ENCODE measurements around the gene IGLL1. TPM values are rescaled to one million over a fixed set of nuclear protein-coding genes. Genes with fewer than 3 reads are reported as not detected.

IGLL1 gene
- total RNA-seq, 2 experiments from 2014 or later, result not detected

DNA sequence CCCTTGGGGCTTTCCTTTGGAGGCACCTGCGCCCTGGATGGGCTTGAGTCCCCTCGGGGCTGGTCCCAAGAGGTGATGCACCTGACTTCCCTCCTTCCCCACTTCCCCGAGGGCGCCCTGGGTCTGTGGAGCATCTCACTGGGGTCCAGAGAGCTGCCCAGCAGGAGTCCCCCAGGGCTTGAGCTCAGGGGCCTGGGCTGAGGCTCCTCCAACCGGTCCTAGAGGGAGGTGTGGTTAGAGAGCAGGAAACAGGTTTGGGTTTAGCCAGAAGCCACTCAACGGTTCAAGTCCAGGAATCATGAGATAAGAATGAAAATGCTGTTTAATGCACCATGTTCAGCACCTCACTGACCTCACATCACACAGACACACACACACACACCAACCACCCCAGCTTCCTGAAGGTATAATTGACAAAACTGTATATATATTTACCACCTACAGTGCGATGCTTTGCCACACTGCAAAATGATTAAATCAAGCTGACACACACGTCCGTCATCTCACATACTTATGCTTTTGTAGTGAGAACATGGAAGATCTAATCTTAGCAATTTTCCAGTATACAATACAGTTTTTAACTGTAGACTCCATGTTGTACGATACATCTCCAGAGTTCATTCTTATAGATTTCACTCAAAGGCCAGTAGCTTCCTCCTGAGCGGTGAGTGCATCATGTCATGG, 628 bp upstream of the IGLL1 start:
- POLR2A ChIA-PET, result interaction anchor here (0.6 kb wide), 1 partner anchor 205 kb away, joined by 3 read pairs; no protein-coding TSS in a partner anchor
- Histone ChIP-seq H3K4me1 (ENCODE audit: insufficient read depth, low read length, poor library complexity, severe bottlenecking) (peaks cover 6% of the 10 kb centered on the region), H3K9me2 (ENCODE audit: insufficient read depth, low read length) (no peaks in the 10 kb centered on the region), H4K20me1 (ENCODE audit: insufficient read depth, low read length) (no peaks in the 10 kb centered on the region), H3K4me3 (ENCODE audit: low read depth, low read length, poor library complexity, severe bottlenecking) (no peak overlapping the region), H2AFZ (ENCODE audit: low read length) (no peak overlapping the region), H3K79me2 (ENCODE audit: insufficient read depth, low read depth, low read length) (no peaks in the 10 kb centered on the region), H3K9me3 (ENCODE audit: low read length) (no peaks in the 10 kb centered on the region), H3K27ac (ENCODE audit: low read depth, low read length, poor library complexity, severe bottlenecking) (no peak overlapping the region), H3K4me2 (ENCODE audit: low read length) (no peak overlapping the region), H3K36me3 (ENCODE audit: insufficient read depth, low read length) (no peaks in the 10 kb centered on the region)
- CTCF ChIA-PET (ENCODE audit: unreplicated experiment), result no interaction called here
- BruUV-seq (replicated peaks), result no TSS peak
- DNase-seq (ENCODE audit: low spot score), result no peak
- TF ChIP-seq EZH2phosphoT487 (IDR thresholded peaks at IDR 0.05; ENCODE audit: borderline replicate concordance, low read depth, low read length), result no peak
- TF ChIP-seq, protein P1, sequence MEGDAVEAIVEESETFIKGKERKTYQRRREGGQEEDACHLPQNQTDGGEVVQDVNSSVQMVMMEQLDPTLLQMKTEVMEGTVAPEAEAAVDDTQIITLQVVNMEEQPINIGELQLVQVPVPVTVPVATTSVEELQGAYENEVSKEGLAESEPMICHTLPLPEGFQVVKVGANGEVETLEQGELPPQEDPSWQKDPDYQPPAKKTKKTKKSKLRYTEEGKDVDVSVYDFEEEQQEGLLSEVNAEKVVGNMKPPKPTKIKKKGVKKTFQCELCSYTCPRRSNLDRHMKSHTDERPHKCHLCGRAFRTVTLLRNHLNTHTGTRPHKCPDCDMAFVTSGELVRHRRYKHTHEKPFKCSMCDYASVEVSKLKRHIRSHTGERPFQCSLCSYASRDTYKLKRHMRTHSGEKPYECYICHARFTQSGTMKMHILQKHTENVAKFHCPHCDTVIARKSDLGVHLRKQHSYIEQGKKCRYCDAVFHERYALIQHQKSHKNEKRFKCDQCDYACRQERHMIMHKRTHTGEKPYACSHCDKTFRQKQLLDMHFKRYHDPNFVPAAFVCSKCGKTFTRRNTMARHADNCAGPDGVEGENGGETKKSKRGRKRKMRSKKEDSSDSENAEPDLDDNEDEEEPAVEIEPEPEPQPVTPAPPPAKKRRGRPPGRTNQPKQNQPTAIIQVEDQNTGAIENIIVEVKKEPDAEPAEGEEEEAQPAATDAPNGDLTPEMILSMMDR (conservative IDR thresholded peaks at IDR 0.05; ENCODE audit: low read length), result no peak
- intact Hi-C loops (cut with micrococcal nuclease; ENCODE audit: unreplicated experiment), result no loop called here

DNA sequence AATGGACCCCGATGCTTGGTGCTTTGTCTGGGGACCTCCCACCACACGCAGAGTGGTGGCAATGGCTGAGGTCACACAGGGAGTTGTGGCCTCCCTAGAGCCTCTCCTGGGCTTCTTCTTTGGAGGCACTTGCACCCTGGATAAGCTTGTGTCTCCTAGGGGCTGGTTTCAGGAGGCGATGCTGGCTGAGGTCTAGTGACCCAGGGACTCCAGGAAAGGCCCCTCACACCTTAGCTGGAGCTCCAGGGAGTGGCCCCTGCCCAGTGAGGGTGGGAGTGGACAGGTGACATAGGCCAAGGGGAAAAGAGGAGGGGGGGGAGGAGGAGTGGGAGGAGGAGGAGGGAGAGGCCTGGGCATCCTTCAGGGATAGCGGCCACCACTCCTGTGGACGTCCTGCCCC, 810 bp downstream of the IGLL1 start:
- no peaks in the 10 kb centered on the region for H3K79me2 ChIP-seq (ENCODE audit: insufficient read depth, low read depth, low read length)
- H3K4me3 ChIP-seq (ENCODE audit: low read depth, low read length, poor library complexity, severe bottlenecking), result no peak overlapping the region
- BruUV-seq (replicated peaks), result no TSS peak
- H3K4me2 ChIP-seq (ENCODE audit: low read length), result no peak overlapping the region
- H2AFZ ChIP-seq (ENCODE audit: low read length), result no peak overlapping the region
- CTCF ChIA-PET (ENCODE audit: unreplicated experiment), result no interaction called here
- H3K9me2 ChIP-seq (ENCODE audit: insufficient read depth, low read length), result no peaks in the 10 kb centered on the region
- H3K27ac ChIP-seq (ENCODE audit: low read depth, low read length, poor library complexity, severe bottlenecking), result no peak overlapping the region
- peaks cover 6% of the 10 kb centered on the region for H3K4me1 ChIP-seq (ENCODE audit: insufficient read depth, low read length, poor library complexity, severe bottlenecking)
- POLR2A ChIA-PET, result no interaction called here
- intact Hi-C loops (cut with micrococcal nuclease; ENCODE audit: unreplicated experiment), result no loop called here
- no peaks in the 10 kb centered on the region for H4K20me1 ChIP-seq (ENCODE audit: insufficient read depth, low read length)
- H3K36me3 ChIP-seq (ENCODE audit: insufficient read depth, low read length), result no peaks in the 10 kb centered on the region
- no peaks in the 10 kb centered on the region for H3K9me3 ChIP-seq (ENCODE audit: low read length)
- DNase-seq (ENCODE audit: low spot score), result no peak
- TF ChIP-seq EZH2phosphoT487 (IDR thresholded peaks at IDR 0.05; ENCODE audit: borderline replicate concordance, low read depth, low read length), result no peak
- TF ChIP-seq, protein P1 (conservative IDR thresholded peaks at IDR 0.05; ENCODE audit: low read length), result no peak

DNA sequence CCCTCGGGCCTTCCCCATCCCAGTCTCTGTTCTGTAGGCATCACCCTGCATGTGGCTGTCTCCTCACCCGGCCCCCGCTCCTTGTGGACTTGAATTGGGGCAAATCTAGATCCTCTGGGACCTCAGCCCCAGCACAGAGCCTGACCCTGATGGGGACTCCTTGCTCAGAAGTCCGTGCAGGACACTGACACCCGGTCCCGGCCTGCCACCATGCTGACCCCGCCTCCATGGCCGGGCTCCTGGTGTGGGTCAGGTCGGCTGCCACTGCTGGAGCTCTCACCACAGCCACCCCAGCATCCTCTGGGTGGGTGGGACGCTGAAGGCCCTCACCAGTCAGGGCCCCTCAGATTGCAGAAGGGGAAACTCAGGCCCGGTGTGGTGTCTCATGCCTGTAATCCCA, 1.8 kb downstream of the IGLL1 start:
- no peaks in the 10 kb centered on the region for H3K4me1 ChIP-seq (ENCODE audit: insufficient read depth, low read length, poor library complexity, severe bottlenecking)
- ChIA-PET POLR2A (no interaction called here), CTCF (ENCODE audit: unreplicated experiment) (no interaction called here)
- no peaks in the 10 kb centered on the region for H3K79me2 ChIP-seq (ENCODE audit: insufficient read depth, low read depth, low read length)
- H2AFZ ChIP-seq (ENCODE audit: low read length), result no peak overlapping the region
- intact Hi-C loops (cut with micrococcal nuclease; ENCODE audit: unreplicated experiment), result no loop called here
- TF ChIP-seq, protein P1 (conservative IDR thresholded peaks at IDR 0.05; ENCODE audit: low read length), result no peak
- no peak for TF ChIP-seq EZH2phosphoT487 (IDR thresholded peaks at IDR 0.05; ENCODE audit: borderline replicate concordance, low read depth, low read length)
- H3K36me3 ChIP-seq (ENCODE audit: insufficient read depth, low read length), result no peaks in the 10 kb centered on the region
- no peaks in the 10 kb centered on the region for H3K9me2 ChIP-seq (ENCODE audit: insufficient read depth, low read length)
- no peaks in the 10 kb centered on the region for H4K20me1 ChIP-seq (ENCODE audit: insufficient read depth, low read length)
- H3K4me2 ChIP-seq (ENCODE audit: low read length), result no peak overlapping the region
- BruUV-seq (replicated peaks), result no TSS peak
- H3K4me3 ChIP-seq (ENCODE audit: low read depth, low read length, poor library complexity, severe bottlenecking), result no peak overlapping the region
- DNase-seq (ENCODE audit: low spot score), result no peak
- H3K27ac ChIP-seq (ENCODE audit: low read depth, low read length, poor library complexity, severe bottlenecking), result no peak overlapping the region
- no peaks in the 10 kb centered on the region for H3K9me3 ChIP-seq (ENCODE audit: low read length)
